GM19372 (cell line): ENCODE measurements around the gene CRYGD.
"Not testable (repeated sequence)": the region's sequence is repeated elsewhere in the genome, so short reads cannot be mapped to it uniquely, and the experiment has no call there.

Experiments used
- ATAC-seq: cut with Tn5 transposase; IDR thresholded peaks from one replicate; pipeline ENCODE4 v1.9.1; 2021; ENCODE audit warnings: mild to moderate bottlenecking, low read depth, moderate library complexity; ENCODE audit not compliant: unreplicated experiment

Gene CRYGD

DNA sequence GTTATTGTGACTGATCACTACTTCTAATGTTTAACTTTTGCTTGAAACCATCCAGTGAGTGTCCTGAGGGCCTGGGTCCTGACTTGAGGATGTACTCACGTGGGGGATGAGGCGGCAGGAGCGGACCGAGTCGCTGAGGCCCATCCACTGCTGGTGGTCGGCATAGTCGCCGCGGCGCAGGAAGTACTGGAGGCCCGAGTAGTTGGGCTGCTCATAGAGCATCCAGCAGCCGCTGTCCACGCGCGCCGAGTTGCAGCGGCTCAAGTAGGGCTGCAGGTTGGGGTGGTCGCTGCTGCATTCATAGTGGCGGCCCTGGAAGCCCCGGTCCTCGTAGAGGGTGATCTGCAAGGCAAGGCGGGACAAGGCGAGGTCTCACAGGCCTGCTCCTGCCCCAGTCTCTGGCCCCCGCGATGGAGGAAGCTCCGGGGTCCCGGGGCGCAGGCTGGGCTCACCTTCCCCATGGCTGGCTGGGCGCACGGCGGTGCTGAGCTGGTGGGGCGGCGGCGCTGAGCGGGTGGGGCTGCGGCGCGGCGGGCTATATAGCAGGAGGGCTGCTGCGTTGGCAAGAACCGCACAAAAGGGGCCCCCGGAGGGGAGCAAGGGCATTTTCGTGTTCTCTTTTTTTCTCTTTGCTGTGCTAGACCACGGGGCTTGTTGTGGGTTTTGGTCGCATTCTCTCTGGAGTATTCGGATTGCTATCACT is at the start of gene CRYGD:
TSS of gene CRYGD (minus strand) at position 512 of the 703 bp plus-strand sequence. CDS start at position 461, 51 bp downstream.
- not testable (repeated sequence) for ATAC-seq

DNA sequence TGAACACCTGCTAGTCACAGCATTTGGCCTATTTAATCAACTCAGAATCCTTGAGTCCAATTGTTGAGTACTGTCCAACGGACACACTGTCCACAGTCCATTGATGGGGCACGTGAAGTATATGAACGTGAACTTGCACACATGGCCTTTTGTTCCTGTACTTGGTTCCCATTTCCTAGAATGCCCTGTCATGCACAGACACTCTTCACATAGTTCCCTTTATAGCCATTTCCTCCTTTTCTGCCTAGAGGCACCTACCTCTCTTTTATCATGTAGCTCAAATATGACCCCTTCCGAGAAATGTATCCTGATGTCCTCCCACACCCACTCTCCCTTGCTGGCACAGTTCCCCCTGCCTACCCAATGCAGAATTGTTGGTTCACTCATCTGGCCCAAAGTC is 47.8 kb upstream of the CRYGD start:
- ATAC-seq, result no peak

DNA sequence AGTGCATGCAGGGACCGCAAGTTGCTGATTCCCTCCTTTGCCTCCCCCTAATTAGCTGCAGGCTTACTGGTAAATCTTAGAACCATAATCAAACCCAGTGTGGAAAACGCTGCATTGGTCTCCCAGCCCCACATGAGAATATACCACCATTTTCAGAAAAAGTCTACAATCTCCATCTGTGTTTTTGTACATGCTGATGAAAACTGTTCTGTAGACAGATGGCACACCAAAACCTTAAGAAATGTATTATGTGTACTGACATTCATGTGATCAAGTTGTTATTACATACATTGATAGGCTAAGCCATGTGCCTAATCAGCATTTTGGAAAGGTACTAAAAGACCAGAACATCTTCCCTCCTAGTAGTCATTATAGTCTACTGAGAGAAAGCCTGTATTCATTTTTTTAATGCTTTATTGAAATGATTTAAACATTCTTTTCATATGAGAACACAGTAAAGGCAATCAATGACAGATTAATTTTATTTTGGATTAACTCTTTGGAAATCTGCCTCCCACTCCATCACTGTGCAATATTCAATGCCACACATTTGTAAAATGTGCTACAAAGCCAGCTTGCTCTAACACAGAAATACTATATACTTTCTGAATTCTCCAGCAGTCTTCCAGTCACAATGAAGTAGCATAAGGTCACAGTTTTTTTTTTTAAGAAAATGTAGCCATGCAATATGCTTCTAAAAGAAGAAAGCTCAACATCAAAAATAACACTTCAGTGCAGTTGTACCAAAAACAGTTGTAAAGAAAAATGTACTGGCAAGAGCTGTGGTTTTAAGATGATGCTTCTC is 40.8 kb upstream of the CRYGD start:
- ATAC-seq, result no peak

DNA sequence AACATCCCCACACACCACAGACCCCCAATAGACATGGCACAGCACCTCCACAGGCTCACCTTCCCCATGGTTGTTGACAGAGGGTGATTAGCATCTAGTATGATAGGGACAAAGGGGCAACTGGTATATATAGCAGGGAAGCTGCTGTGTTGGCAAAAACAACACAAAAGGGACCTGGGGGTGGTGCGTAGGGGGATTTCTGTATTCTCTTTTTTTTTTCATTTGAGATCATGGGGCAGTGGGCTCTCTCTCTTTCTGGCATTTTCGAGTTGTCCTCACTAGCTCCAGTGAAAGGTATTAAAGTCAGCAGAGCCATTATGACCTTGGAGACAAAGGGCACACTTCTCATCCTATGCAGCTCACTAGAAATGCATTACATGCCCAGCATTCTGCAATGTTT is 39.2 kb upstream of the CRYGD start, which contains the start of gene CRYGA:
TSS of gene CRYGA (minus strand) at position 101 of the 400 bp plus-strand sequence. CDS start at position 68, 33 bp downstream.
- ATAC-seq, result no peak

DNA sequence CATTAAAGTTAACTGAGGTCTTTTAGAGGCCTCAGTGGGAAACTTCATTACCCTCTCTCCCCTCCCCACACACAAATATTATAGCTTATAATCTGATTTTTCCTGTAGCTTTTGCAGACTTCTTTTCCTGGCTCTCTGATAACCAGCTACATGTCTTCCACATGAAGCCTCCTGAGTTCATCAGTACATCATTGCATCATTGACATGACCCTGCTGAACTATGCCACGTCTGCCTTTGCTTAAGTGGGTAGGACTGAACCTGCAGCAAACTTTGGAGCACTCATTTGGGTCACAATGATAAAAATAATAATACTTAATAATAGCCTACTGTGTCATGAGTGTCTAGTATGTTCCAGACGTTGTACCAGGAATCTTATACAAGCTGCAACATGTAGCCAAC is 32.1 kb upstream of the CRYGD start:
- ATAC-seq, result no peak

DNA sequence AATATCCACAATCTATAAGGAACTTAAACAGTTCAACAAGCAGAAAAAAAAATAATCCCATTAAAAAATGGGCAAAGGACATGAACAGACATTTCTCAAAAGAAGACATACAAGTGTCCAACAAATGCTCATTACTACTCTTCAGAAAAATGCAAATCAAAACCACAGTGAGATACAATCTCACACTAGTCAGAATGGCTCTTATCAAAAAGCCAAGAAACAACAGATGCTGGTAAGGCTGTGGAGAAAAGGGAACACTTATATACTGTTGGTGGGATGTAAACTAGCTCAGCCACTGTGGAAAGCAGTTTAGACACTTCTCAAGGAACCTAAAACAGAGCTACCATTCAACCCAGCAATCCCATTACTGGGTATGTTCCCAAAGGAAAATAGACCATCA is 28.8 kb upstream of the CRYGD start:
- no peak for ATAC-seq

DNA sequence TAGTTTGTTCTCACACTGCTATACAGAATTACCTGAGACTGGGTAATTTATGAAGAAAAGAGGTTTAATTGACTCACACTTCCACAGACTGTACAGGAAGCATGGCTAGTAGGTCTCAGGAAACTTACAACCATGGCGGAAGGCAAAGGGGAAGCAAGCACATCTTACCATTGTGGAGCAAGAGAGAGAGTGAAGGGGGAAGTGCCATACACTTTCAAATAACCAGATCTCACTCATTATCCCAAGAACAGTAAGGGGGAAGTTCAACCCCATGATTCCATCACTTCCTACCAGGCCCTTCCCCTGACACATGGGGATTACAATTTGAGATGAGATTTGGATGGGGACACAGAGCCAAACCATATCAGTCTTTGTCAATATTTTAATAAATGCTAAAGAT is 26.6 kb upstream of the CRYGD start:
- ATAC-seq, result no peak

DNA sequence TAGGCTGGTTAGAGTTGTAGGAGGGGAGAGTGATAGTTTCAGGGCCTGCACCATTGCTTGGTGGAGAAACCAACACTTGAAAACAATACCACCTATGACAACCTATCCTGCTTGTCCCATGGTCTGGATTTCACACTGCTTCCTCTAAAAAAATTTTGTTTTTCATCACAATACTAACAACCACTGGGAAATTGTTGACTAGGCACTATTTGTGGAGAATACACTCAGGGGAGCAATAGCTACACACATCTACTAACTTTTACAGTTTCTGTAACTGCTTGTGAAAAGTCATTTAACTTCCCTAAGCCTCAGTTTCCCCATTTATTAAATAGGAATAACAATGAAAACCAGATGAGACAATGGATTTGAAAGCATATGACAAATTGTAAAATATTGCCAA is 25.8 kb upstream of the CRYGD start:
- ATAC-seq, result no peak

DNA sequence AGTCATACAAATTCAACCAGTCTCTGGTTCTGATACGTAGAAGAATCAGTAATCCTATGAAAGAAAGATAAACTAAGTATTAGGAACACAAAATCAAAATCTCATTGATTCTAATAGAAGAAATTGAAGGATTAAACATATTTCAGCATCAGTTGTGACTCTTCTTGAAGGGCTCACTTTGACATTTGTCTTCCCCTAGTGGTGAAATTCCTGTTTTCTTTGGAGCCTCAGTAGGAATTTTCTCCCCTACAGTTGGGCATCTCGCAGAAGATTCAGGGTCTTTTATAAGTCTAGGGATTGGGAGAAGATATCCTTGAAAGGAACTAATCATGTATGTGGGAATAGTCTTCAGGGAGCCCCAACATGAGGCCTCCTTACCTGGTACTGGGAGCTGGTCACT is 24.5 kb upstream of the CRYGD start:
- ATAC-seq, result no peak

DNA sequence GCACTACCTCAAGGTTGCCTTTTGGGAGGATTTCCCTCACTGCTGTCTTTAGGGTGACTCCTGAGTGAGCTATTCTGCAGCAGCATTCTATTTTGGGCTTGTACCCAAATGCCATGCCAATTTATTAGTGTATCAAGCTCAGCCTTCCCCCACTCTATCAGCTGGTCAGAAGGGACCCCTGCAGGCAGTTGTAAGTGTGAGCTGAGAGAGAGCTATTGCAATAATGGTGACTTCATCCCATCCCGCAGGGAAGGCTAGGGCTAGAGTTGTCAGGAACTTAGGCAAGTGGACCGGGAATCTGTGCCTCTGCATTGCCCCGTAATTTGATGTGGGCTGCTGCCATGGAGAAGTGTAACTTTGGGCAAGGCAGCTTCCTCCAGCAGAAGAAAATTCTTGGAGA is 23.4 kb upstream of the CRYGD start:
- no peak for ATAC-seq

DNA sequence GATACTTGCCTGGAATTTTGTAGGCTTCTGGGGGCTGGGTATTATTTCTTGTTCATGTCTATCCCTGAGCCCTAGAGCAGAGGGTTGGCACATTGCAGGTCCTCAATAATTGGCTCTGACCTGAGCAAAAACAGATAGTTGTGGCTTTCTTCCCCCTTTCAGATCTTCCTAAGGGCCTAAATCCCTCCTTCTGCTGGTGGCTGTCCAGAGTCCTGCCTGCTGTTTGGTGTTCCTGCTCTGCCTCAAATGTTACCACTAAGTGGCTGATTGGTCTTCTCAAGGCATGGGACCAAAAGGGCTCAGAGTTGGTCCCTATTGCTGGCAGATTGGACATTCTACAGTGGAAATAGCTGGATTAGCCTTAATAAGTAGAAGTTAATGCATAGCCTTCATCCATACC is 22.7 kb upstream of the CRYGD start:
- no peak for ATAC-seq

DNA sequence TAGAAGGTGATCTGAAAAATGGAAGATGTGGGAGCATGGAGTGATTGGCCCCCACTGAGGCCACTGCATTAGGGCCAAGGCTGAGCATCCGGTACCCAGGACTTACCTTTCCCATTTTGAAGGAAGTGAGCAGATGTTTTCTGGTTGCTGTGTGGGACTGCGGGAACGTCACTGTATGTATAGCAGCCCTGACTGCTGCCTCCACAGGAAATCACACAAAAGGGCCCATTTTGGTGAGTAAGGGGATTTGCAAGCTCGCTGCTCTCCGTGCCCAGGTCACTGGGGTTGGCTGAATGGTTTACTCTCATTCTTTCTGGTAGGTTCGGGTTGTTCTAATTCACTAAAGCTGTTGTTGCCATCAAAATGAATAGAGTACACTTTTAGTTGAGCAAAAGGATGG is 21.7 kb upstream of the CRYGD start, which contains the start of gene CRYGB:
TSS of gene CRYGB (minus strand) at position 153 of the 400 bp plus-strand sequence. CDS start at position 115, 38 bp downstream.
- no peak for ATAC-seq

DNA sequence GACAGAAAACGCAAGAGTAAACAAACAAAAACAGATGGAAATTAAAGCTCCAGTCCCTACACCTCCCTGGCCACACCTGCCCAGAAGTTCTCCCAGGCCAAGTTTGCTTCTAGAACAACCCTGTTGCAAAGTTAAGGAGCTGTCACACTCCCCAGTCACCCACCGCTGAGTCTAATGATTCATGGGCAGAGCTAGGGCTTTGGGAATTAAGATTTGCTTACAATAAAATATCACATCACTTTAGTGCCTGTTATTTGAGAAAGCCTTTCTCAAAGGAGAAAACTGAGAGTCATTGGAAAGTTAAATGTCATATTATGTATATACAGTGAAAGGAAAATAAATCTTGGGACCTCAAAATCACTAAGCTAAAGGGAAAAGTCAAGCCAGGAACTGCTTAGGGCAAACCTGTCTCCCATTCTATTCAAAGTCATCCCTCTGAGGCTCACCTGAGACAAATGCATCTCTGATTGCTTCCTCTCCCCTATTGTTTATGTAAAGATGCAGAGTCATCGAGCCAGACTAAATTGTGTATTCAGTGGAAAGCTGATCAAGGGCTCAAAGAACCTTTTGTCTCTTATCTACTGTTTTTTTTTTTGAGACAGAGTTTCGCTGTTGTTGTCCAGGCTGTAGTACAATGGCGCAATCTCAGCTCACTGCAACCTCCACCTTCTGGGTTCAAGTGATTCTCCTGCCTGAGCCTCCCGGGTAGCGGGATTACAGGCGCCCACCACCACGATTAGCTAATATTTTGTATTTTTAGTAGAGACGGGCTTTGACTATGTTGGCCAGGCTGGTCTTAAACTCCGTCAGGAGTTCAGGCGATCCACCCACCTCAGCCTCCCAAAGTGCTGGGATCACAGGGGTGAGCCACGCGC is 18.8 kb upstream of the CRYGD start:
- ATAC-seq, result no peak

DNA sequence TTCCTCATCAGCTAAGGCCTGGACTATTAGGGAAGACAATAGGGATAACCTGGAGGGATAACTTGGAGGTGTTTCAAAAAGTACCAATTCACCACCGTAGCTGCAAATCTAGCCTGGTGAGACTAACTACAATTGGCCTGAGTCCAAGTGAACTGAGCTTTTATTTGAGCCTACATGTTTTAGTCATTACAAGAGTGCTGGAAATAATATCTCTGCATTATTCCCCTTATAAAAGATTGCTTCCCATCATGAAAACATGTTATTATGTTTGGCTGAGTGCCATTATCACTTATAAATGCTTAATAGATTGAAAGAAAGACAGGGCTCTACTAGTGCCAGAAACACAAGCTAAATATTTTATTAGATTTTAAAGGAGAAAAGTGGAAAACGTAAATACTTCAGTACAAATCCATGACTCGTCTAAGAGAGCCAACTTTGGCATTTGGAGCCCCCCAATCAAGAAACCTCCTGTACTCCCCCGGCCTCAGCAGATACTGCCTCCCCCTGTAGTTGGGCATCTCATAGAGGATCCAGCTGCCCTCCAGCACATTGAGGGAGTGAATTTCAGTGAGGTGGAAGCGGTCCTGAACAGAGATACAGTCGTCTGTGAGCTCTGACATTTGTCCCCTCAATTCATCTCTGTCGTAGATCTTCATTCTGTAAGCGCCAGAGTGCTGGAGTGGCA is 18.1 kb upstream of the CRYGD start:
- no peak for ATAC-seq

DNA sequence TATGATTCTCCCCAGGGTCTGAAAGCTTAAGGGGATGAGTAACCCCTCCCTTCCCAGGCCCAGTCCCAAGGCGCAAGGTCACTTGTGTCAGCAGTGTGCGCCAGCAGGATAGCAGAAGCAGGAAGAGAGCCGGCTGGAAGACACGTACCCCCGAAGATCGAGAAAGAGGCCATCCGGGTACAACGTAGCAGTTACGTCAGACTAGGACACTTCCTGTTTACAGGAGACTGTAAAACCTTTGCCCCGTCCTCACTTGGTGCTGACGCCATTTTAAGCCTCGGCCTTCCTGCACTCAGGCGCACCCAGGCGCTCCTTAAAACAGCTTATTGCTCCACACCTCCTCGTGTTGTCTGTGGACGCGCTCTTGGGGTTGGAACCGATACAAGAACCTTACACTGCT is 15.1 kb upstream of the CRYGD start:
- no peak for ATAC-seq

DNA sequence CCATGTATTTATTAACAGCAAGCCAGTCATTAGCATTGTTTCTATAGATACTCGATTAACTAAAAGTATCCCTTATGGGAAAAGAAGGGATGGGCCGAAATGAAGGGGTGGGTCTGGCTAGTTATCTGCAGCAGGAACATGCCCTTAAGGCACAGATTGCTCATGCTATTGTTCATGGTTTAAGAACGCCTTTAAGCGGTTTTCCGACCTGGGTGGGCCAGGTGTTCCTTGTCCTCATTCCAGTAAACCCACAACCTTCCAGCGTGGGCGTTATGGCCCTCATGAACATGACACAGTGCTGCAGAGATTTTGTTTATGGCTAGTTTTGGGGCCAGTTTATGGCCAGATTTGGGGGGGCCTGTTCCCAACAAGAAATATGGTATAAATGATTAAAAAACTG is 14.0 kb upstream of the CRYGD start:
- not testable (repeated sequence) for ATAC-seq

DNA sequence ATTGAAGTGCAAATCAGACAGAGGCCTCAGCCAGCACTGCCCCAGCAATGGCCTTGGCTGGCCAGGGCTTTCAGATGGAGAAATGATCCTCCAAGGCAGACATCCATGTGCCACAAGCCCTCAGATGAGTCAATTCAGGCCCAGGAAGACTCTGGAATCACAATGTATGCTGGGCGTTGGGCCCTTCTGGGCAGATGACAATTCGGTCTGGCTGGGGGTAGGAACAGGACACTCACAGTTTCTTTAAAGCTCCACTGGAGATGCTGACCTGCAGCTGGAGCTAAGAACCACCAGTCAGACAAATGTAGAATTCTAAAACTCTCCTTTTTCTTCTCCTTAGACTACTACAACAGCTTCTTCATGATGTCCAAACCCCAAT is 12.4 kb upstream of the CRYGD start:
- no peak for ATAC-seq

DNA sequence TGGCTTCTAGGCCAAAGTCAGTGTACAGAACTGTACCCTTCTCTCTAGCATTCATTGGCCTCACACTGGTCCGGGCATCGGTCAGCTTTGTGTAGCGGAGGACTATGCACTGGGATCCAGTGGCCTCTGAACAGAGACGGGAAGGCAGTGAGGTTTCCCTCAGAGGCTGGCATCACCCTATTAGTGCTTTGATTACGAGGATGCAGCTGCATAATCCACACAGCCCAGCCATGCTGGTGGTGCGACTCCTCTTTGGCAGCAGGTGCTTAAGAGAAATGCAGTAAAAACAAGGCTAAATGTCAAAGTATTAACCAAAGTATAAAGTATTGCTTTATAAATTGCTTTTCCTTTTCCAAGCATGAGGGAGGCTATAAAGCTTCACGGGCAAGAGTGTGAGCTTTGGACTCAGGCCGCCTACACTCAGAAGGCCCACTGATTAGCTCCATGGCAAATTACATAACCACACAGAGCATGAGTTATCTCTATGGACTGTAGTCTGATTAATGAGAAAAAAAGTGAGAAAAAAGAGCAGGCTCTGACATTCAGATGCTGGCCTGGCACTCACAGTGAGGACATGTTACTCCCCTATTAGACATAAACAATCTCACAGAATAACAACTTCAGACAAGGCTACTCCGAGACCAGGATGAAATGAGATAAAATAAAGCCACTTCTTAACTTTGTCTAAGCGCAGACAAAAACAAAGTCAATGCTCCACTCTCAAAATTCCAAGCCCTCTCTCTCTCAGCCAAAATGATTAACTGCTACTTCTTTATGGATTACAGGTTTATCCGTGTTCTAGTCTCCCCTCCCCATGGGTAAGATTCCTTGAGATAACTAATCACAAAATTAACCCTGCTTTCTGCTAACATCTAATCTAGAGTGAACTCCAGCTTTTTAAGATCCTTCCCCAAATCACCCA is 11.7 kb upstream of the CRYGD start:
- ATAC-seq, result no peak

DNA sequence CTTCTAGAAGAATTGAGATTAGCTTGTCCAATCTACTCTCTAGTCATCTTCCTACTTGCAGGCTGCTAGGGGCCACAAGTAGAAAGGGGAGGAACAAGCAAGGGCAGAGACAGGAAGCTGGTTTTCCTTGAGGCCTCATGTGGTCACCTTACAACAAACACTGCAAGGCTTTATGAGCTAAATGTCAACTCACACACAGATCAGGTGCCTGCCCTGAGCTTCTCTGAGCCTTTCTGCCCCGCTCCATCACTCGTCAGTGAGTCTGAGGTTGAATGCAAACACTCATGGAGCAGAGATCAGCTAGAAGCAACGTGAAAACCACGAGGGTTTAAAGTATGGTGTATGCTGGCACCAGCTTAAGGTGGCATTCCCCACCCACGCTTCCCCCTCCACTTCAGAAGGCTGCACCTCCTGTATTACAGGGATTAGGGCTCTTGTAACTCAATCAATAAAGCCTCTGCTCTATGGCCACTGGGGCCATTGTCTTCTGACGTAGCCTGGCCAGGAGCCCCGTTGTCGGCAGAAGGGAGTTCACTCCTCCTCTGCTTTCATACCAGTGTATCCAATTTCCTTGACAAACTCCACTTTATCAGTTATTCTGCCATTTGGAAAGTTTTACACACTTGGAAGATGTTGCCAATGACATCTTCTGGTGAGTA is 10.7 kb upstream of the CRYGD start:
- no peak for ATAC-seq
